ENCODE data around the gene COA6. TPM values are rescaled to one million over a fixed set of nuclear protein-coding genes. Genes with fewer than 3 reads are reported as not detected.
A peak's percentile ranks its signal among the peaks of the same experiment; 100 is the strongest.

The COA6 gene
- 100 to 1,000 TPM in 1 of 4 donors, 10 to 100 TPM in 3; 53.7 to 113 (median 58.7) TPM for total RNA-seq

DNA sequence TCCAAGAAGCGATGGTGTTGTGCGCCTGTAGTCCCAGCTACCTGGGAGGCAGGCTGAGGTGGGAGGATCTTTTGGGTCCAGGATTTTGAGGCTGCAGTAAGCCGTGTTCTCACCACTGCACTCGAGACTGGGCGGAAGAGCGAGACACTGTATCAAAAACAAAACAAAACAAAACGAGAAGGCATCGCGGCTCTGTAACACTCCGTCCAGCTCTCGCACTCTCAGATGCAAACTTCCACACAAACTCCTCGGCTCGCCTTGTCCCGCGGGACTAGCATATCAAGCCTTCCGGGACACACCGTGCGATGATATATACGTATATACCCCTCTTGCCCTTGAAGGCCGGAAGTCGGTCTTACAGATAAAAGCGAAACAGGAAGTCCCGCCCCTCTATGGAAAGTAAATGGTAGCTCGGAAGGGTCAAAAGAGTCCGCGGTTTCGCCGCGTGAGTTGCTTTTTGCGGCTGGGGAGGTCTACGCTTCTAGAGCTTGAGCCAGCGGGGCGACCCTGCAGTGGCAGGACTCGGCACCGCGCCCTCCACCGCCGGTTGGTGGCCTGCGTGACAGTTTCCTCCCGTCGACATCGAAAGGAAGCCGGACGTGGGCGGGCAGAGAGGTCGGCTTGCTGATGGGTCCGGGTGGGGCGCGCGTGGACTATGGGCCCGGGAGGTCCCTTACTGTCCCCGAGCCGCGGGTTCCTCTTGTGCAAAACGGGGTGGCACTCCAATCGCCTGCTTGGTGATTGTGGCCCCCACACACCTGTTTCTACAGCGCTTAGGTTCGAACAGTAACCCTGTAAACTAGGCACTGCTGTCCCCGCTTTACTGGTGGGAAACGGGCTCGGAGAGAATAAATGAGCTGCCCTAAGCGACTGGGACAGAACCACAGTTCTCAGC, at the start of gene COA6:
TSS of gene COA6 (plus strand) at position 393 of the 895 bp plus-strand sequence. CDS start at position 404, 11 bp downstream.
- Histone ChIP-seq H3K4me3 (peak within 1 kb of the TSS; percentile 82 to 96 (median 95)), H3K27me3 (no peaks in the 10 kb centered on the region), H3K27ac (peak within 1 kb of the TSS; percentile 91 to 97 (median 96)), H3K9me3 (no peaks in the 10 kb centered on the region), H3K36me3 (peaks cover 0 to 34% of the 10 kb centered on the region in 2 donors), H3K4me1 (peaks cover 18 to 30% of the 10 kb centered on the region in 2 donors)
- ATAC-seq (peak; percentile 99), DNase-seq (peak; percentile 88 to 91)
- intact Hi-C loops (cut with DNase I; ENCODE audit: low total_unique reads), result loop anchor here (5.0 kb wide), 1 partner anchor 104 kb away; the partner anchor contains the start of gene TARBP1
- TF ChIP-seq POLR2A (IDR thresholded peaks at IDR 0.05), result peak; percentile 85 to 89
- TF ChIP-seq, protein P1, sequence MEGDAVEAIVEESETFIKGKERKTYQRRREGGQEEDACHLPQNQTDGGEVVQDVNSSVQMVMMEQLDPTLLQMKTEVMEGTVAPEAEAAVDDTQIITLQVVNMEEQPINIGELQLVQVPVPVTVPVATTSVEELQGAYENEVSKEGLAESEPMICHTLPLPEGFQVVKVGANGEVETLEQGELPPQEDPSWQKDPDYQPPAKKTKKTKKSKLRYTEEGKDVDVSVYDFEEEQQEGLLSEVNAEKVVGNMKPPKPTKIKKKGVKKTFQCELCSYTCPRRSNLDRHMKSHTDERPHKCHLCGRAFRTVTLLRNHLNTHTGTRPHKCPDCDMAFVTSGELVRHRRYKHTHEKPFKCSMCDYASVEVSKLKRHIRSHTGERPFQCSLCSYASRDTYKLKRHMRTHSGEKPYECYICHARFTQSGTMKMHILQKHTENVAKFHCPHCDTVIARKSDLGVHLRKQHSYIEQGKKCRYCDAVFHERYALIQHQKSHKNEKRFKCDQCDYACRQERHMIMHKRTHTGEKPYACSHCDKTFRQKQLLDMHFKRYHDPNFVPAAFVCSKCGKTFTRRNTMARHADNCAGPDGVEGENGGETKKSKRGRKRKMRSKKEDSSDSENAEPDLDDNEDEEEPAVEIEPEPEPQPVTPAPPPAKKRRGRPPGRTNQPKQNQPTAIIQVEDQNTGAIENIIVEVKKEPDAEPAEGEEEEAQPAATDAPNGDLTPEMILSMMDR (IDR thresholded peaks at IDR 0.05 in 4 of 5, conservative IDR thresholded peaks at IDR 0.05 in 1 of 5), result peak in 1 of 5 experiments; percentile 53
- in situ Hi-C loops (cut with MboI; ENCODE audit: low sequenced_read_pairs in 4 of 4), result no loop called here

- no peaks in the 10 kb centered on the region for H3K36me3 ChIP-seq
- no peak overlapping the region for H3K27ac ChIP-seq
- no peaks in the 10 kb centered on the region for H3K9me3 ChIP-seq
- DNase-seq, result no peak
- in situ Hi-C loops (cut with MboI; ENCODE audit: low sequenced_read_pairs in 4 of 4) (no loop called here), intact Hi-C loops (cut with DNase I; ENCODE audit: low total_unique reads) (no loop called here)
- no peak for TF ChIP-seq POLR2A (IDR thresholded peaks at IDR 0.05)
- TF ChIP-seq, protein P1 (IDR thresholded peaks at IDR 0.05 in 4 of 5, conservative IDR thresholded peaks at IDR 0.05 in 1 of 5), result no peak
- ATAC-seq, result no peak
- H3K4me3 ChIP-seq, result no peak overlapping the region
- H3K27me3 ChIP-seq, result peaks cover 2 to 17% (median 7%) of the 10 kb centered on the region in 3 donors
- no peaks in the 10 kb centered on the region for H3K4me1 ChIP-seq
These were observed 48.4 kb upstream of the COA6 start for GRCh38 chr1:234324821-234325220.

GRCh38 chr1:234325878-234326496, 47.3 kb upstream of the COA6 start:
- ATAC-seq (no peak), DNase-seq (no peak)
- Histone ChIP-seq H3K36me3 (no peaks in the 10 kb centered on the region), H3K27me3 (peaks cover 2 to 17% (median 7%) of the 10 kb centered on the region in 3 donors), H3K4me3 (peak overlapping the region; percentile 15 to 50 (median 27)), H3K4me1 (no peaks in the 10 kb centered on the region), H3K9me3 (no peaks in the 10 kb centered on the region), H3K27ac (no peak overlapping the region)
- intact Hi-C loops (cut with DNase I; ENCODE audit: low total_unique reads), result no loop called here
- TF ChIP-seq, protein P1 (IDR thresholded peaks at IDR 0.05 in 4 of 5, conservative IDR thresholded peaks at IDR 0.05 in 1 of 5), result no peak
- no peak for TF ChIP-seq POLR2A (IDR thresholded peaks at IDR 0.05)
- in situ Hi-C loops (cut with MboI; ENCODE audit: low sequenced_read_pairs in 4 of 4), result no loop called here

DNA sequence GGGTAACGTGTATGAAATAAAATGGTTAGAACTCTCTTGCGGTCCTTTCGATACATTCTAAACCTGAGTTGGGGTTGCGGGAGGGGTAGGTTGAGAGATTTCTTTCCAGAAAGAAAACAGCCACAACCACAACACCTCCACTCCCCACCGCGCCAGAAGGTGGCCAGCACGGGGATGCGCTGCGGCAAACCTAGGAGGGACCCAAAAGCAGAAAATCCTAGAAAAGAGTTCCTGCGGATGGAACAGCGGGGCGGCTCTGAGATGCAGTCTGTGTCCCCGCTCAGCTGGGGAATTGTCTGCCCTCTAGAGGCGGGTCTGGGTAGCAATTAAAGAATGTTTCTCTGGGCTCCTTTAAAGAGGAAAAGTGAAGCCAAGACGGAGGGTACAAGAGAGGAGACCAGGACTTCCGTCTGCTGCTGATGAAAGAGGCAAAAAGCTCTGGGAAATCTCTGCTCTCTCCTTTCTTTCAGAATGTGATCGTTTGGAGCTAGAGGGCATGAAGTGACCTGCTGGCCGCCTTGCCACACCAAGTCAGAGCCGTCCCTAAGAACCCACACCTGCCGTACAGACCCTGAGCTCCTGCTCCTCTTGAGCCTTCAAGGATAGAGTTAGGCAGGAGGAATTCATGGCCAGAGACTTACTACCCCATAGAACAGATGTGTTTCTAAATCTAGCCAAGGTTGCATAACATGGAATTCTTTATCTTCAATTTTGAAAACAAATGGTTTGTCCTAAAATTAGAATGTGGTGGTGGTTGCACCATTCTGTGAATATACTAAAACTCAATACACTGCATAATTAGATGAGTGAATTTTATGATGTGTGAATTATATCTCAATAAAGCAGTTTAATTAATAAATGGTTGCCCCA, 46.5 kb upstream of the COA6 start:
- H3K27me3 ChIP-seq, result peaks cover 2 to 14% (median 7%) of the 10 kb centered on the region in 3 donors
- no peak for DNase-seq
- no peak overlapping the region for H3K27ac ChIP-seq
- no peaks in the 10 kb centered on the region for H3K36me3 ChIP-seq
- intact Hi-C loops (cut with DNase I; ENCODE audit: low total_unique reads) (no loop called here), in situ Hi-C loops (cut with MboI; ENCODE audit: low sequenced_read_pairs in 4 of 4) (no loop called here)
- peak; percentile 89 to 90 for ATAC-seq
- TF ChIP-seq, protein P1 (IDR thresholded peaks at IDR 0.05 in 4 of 5, conservative IDR thresholded peaks at IDR 0.05 in 1 of 5), result peak; percentile 21 to 78 (median 59)
- no peak for TF ChIP-seq POLR2A (IDR thresholded peaks at IDR 0.05)
- peak overlapping the region; percentile 15 to 50 (median 27) for H3K4me3 ChIP-seq
- H3K4me1 ChIP-seq, result no peaks in the 10 kb centered on the region
- no peaks in the 10 kb centered on the region for H3K9me3 ChIP-seq
